Lower lobe of right lung (tissue), 2 donors: ENCODE data around the gene SLC39A13. TPM values are rescaled to one million over a fixed set of nuclear protein-coding genes. Genes with fewer than 3 reads are reported as not detected.

Experiments used
- ATAC-seq, 2 donors: fragments of 200-7000 bp; cut with Tn5 transposase; one replicate each; pipeline ENCODE4 v1.9.1; 2020 to 2022; ENCODE audit warnings: mild to moderate bottlenecking in 2 of 2, moderate library complexity in 2 of 2
- DNase-seq: peaks from one replicate; pipeline ENCODE4 v3.0.0-alpha.2; 2020
- H3K27ac ChIP-seq: fragments of 200-600 bp; one replicate; pipeline ENCODE4 v1.8.0; 2022
- H3K27me3 ChIP-seq: fragments of 200-600 bp; one replicate; pipeline ENCODE4 v1.8.0; 2022; ENCODE audit warnings: low read depth
- H3K36me3 ChIP-seq: fragments of 200-600 bp; one replicate; pipeline ENCODE4 v1.8.0; 2022; ENCODE audit warnings: mild to moderate bottlenecking
- H3K4me1 ChIP-seq: fragments of 200-600 bp; one replicate; pipeline ENCODE4 v1.8.0; 2022
- H3K4me3 ChIP-seq: fragments of 200-600 bp; one replicate; pipeline ENCODE4 v1.8.0; 2022; ENCODE audit warnings: mild to moderate bottlenecking
- H3K9me3 ChIP-seq: fragments of 200-600 bp; one replicate; pipeline ENCODE4 v1.8.0; 2022
- intact Hi-C: fragments of 100-400 bp; cut with DNase I; formaldehyde crosslinking; loops from one replicate; pipeline ENCODE4 v1.11.0; 2022
- total RNA-seq: library from RNA; stranded (reverse); fragmentation: NEBNext Ultra II Directional; extraction: Animal tissue kit (Norgen Biotek cat#: 25700); gene quantifications from one replicate; pipeline ENCODE4 v1.2.1, GENCODE V29; 2021
- TF ChIP-seq, protein P1 (sequence below): fragments of 200-600 bp; IDR thresholded peaks from one replicate; pipeline ENCODE4 v1.8.0; 2022; ENCODE audit warnings: antibody characterized with exemption, mild to moderate bottlenecking
- donor health status: DM: no; HTN: yes; CAD: no; lungs with severe emphysema.

Gene SLC39A13
- total RNA-seq, 1 donor from 2014 or later = 48.0 TPM

DNA sequence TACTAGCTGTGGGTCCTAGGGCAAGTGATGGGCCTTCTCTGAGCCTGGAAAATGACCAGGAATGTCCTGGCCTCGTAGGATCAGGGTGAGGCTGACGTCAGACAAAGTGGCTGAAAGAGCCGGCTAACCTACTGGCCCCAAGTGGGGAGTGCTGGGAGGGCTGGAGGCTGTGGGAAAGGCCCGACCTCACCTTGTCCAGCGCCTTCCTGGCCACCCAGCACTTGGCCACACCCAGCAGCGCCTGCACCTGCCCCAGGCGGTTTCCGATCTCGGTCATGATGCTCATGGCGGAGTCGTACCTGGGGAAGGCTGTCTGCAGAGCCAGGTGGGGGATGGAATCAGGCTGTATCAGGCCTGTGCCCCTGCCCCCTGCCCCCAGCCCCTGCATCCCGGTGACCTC is 33.0 kb downstream of the SLC39A13 start:
- H3K4me1 ChIP-seq = no peaks in the 10 kb centered on the region
- H3K27me3 ChIP-seq = no peaks in the 10 kb centered on the region
- H3K4me3 ChIP-seq = no peak overlapping the region
- intact Hi-C loops = no loop called here
- TF ChIP-seq, protein P1, sequence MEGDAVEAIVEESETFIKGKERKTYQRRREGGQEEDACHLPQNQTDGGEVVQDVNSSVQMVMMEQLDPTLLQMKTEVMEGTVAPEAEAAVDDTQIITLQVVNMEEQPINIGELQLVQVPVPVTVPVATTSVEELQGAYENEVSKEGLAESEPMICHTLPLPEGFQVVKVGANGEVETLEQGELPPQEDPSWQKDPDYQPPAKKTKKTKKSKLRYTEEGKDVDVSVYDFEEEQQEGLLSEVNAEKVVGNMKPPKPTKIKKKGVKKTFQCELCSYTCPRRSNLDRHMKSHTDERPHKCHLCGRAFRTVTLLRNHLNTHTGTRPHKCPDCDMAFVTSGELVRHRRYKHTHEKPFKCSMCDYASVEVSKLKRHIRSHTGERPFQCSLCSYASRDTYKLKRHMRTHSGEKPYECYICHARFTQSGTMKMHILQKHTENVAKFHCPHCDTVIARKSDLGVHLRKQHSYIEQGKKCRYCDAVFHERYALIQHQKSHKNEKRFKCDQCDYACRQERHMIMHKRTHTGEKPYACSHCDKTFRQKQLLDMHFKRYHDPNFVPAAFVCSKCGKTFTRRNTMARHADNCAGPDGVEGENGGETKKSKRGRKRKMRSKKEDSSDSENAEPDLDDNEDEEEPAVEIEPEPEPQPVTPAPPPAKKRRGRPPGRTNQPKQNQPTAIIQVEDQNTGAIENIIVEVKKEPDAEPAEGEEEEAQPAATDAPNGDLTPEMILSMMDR = no peak
- H3K27ac ChIP-seq = no peak overlapping the region
- no peaks in the 10 kb centered on the region for H3K9me3 ChIP-seq
- ATAC-seq (no peak), DNase-seq (no peak)
- H3K36me3 ChIP-seq = no peaks in the 10 kb centered on the region

DNA sequence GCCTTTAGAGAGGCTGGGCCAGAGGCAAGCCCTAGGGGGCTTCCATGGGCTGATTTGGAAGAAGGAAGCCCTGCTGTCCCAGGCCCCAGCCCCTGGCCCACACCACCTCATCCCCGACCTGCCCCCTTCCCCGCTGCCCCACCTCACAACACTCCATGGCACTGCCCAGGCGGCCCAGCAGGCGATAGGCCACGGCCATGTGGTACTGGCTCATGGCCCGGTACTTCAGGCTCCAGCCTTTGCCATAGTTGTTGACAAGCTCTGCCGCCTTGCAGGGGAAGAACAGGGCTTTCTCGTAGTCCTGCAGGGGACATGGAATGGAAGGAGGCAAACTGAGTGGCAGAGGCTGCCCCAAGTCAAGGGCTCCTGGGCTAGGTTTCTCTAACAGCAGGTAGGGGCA is 34.1 kb downstream of the SLC39A13 start:
- TF ChIP-seq, protein P1 = no peak

DNA sequence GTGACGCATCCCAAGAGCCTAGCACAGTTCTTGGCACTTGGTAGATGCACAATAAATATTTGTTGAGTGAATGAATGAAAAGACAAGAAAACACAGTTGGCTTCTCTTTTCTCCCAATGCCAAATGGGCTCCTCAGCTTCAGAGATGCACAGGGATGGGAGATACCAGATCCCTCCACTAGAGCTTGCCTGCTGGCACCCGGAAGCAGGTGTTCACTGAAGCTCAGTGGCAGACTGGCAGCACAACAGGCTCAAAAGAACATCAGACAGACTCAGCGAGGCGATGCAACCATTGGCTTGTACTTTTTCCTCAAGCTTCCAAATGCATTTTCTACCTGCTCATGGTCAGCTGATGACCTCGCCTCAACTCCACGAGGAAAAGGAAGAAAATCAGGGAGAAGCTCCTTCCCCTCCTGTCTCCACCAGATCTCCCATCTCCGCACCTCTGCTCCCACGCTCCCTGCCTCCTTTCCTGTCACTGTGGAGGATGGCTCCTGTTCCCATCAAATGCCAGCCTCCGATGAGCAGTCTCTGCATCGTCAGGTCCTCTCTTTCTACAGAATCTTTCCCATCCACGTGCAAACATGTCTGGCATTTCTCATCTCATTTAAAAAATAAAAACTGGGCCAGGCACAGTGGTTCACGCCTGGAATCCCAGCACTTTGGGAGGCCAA is 34.8 kb downstream of the SLC39A13 start:
- TF ChIP-seq, protein P1 = no peak
- intact Hi-C loops = no loop called here
- H3K36me3 ChIP-seq = no peaks in the 10 kb centered on the region
- no peaks in the 10 kb centered on the region for H3K9me3 ChIP-seq
- no peaks in the 10 kb centered on the region for H3K27me3 ChIP-seq
- H3K4me1 ChIP-seq = no peaks in the 10 kb centered on the region
- H3K27ac ChIP-seq = no peak overlapping the region
- H3K4me3 ChIP-seq = no peak overlapping the region
- DNase-seq = no peak
- ATAC-seq = no peak

More for the DNA sequence above, 34.1 kb downstream of the SLC39A13 start:
- H3K27me3 ChIP-seq = no peaks in the 10 kb centered on the region
- ATAC-seq = peak in 1 of 2 donors; percentile 23
- no peaks in the 10 kb centered on the region for H3K9me3 ChIP-seq
- H3K4me3 ChIP-seq = no peak overlapping the region
- intact Hi-C loops = no loop called here
- no peaks in the 10 kb centered on the region for H3K36me3 ChIP-seq
- H3K4me1 ChIP-seq = no peaks in the 10 kb centered on the region
- H3K27ac ChIP-seq = no peak overlapping the region
- no peak for DNase-seq

DNA sequence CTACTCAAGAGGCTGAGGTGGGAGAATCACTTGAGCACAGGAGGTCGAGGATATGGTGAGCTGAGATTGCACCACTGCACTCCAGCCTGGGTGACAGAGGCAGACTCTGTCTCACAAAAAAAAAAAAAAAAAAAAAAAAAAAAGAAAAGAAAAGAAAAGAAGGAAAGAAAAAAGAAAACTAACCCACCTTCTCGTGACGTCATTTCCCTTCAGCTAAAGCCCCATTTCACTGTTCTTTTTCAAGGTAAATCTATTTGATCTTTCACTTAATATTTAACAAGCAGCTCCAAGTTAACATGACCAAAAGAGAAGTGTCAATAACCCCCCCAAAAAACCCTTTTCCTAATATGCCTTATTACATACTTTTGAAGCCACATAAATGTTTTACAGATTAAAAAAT is 35.4 kb downstream of the SLC39A13 start:
- intact Hi-C loops = no loop called here
- Histone ChIP-seq H3K9me3 (no peaks in the 10 kb centered on the region), H3K36me3 (no peaks in the 10 kb centered on the region), H3K27me3 (no peaks in the 10 kb centered on the region), H3K4me1 (no peaks in the 10 kb centered on the region), H3K4me3 (no peak overlapping the region), H3K27ac (no peak overlapping the region)
- no peak for ATAC-seq
- TF ChIP-seq, protein P1 = no peak
- no peak for DNase-seq

DNA sequence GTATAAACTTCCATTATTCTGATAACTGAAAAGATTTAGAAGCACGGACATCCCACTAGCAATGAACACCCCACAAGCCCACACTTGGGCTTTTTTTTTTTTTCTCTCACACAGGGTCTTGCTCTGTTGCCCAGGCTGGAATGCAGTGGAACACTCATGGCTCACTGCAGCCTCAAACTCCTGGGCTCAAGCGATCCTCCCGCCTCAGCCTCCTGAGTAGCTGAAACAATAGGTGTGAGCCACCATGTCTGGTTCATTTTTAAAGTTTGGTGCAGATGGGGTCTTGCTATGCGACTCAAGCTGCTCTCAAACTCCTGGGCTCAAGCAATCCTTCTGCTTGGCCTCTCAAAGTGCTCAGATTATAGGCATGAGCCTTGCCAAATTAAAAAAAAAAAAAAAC is 37.5 kb downstream of the SLC39A13 start:
- DNase-seq = no peak
- ATAC-seq = no peak
- no peaks in the 10 kb centered on the region for H3K36me3 ChIP-seq
- H3K27me3 ChIP-seq = no peaks in the 10 kb centered on the region
- intact Hi-C loops = no loop called here
- no peak overlapping the region for H3K27ac ChIP-seq
- H3K4me1 ChIP-seq = no peaks in the 10 kb centered on the region
- no peak overlapping the region for H3K4me3 ChIP-seq
- TF ChIP-seq, protein P1 = no peak
- H3K9me3 ChIP-seq = no peaks in the 10 kb centered on the region
